Stimulated activated naive CD4-positive, alpha-beta T cell treated with Interleukin-2 at 50 U/mL for 16 hours (primary cell): ENCODE data around the gene RNF223.
A peak's percentile ranks its signal among the peaks of the same experiment; 100 is the strongest.
"Not testable (repeated sequence)": the region's sequence is repeated elsewhere in the genome, so short reads cannot be mapped to it uniquely, and the experiment has no call there.

Experiments
- DNase-seq: peaks from one replicate; lab custom pipeline; 2025; lab: John Stamatoyannopoulos, UW

Gene RNF223

DNA sequence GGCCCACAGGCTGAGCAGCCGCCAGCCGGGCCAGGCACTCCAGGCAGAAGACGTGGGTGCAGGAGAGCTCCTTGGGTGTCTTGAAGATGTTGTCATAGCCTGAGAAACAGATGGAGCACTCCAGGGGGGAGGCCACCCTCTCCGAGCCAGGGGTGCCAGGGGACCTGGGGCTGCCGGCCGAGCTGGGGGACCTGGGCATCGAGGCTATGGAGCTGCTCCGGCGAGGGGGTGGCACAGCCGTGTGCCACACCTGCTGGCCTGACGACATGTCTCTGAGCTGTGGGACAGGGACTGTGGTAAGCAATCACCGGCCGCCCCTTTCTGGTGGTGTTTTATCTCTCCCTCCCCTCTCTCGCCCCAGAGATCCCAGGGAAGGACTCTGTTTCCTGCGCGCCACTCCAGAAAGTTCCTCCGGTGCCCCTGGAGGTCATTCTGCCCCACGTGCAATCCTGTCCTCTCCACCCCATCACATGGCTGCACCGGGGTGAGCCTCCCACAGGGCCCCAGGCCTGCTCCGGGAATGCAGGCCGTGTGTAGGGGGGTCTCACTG lies 1.7 kb downstream of the RNF223 start:
- DNase-seq, result no peak

DNA sequence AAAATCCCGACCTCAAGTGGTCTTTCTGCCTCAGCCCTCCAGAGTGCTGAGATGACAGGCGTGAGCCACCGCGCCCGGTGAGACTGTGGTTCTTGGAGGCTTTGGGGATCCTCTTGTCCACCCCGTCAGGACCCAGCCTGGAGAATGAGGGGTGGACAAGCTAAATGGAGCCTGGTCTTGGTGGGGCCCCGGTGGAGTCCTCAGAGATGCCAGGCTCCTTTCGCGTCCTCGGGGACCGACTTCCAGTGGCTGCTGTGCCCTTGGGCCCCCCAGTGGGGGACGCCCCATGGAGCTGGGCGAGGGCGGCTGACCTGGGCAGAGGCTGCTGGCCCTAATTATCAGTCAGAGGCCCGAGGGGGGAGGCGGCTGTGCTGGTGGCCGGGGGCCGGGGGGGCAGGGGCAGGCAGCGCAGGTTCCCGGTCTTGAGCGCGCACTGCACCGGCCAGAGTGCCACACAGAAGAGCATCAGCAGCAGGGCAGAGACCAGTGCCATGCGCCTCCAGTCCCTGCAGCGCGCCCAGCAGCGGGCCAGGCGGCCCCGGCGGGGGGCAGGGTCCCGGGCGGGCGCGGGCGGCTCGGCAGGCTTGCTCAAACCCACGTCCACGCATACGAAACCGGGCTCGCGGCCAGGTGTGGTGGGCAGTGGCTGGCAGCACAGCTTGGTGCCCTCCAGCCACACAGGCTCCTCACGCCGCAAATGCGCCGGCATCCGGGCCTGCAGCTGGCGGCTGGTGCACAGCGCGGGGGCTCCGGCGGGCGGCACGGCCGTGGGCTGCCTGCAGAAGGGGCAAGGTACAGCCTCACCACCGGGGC lies 2.4 kb downstream of the RNF223 start:
- no peak for DNase-seq

DNA sequence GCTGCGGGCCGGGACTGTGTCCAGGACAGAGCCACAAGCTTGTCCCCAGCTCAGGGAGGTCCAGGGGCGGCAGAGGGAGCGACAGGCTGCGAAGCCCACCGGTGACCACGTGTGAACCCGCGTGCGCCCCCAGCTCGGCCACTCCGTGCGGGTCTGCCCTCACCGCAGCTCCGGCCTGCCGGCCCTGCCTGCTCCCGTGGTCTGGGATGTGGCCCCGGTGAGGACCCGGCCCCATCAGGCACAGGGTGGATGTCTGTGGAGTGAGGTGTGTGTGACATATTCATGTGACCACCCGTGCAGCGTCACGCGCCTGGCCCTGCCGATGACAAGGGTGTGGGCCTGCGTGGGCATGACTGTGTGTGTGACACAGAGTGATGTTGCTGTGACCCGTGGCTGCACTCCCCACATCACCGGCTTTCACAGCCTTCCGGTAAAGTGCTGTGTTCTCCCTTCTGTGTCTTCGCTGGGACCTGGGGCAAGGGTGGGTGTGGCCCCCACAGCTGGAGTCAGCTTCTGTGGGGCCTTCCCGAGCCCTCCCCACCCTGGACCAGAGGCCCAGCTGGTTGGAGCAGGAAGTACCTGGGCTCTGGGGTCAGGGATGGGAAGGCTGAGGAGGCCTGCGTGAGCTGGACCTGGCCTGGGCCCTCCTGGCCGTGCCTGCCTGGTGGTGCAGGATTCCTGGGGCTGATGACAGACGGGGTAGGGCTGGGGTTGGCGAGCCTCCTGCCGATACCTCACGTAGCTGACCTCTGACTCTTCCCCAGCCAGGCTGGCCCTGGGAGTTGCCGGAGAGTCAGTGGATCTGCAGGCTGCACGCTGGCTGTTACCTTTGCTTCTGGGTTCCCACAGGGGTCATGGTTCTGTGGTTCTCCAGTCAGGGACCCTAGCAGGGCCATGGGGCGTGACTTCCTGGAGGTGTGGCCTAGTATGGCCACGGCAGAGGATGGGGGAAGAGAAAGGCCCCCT lies 4.1 kb downstream of the RNF223 start:
- no peak for DNase-seq

DNA sequence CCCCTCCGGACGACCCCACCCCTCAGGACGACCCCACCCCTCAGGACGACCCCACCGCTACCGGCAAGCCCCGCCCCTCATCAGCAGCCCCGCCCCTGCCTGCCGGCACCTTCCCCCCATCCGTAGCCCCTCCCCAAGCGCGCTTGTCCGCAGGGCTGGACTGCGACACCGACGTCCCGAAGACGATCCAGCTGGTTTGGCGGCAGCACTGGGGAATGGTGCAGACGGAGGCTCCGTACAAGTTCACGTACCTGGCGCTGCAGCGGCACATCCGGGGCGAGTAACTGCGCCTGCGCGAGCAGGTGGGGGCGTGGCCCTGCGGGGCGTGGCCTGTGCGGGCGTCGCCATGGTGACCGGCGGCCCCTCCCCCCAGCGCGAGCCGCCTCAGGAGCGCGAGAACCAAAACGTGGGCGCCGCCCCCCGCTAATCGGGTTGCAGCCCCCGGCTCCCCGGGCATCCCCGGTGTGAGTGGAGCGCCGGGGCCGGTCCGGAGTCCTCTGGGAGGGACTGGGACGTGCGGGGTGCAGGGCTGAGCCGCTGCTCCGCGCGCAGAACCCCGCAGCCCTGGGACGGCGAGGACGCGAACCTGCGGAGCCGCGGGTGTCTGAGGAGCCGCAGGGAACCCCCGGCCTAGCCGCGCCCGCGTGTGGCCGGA lies 4.9 kb downstream of the RNF223 start:
- DNase-seq, result peak; percentile 78

DNA sequence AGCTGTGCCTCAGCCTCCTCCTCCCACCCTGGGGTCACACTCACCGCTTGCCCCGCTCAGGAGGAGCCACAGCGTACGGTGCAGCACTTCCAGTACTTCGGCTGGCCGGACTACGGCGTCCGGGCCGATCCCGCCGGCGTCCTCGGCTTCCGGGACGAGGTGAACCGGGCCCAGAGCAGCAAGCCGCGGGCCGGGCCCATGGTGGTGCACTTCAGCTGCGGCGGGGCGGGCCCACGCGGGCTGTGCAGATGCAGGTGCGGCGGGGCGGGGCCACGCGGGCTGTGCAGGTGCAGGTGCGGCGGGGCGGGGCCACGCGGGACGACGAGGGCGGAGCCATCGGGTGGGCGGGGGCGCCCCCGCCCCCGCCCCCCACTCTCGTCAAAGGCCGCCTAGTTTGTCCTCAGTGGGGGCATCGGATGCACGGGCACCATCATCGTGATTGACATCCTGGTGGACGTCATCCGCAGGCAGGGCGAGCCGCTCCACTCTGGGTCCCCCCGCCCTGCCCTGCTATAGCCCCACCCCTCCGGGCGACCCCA lies 5.5 kb downstream of the RNF223 start:
- peak; percentile 32 for DNase-seq

DNA sequence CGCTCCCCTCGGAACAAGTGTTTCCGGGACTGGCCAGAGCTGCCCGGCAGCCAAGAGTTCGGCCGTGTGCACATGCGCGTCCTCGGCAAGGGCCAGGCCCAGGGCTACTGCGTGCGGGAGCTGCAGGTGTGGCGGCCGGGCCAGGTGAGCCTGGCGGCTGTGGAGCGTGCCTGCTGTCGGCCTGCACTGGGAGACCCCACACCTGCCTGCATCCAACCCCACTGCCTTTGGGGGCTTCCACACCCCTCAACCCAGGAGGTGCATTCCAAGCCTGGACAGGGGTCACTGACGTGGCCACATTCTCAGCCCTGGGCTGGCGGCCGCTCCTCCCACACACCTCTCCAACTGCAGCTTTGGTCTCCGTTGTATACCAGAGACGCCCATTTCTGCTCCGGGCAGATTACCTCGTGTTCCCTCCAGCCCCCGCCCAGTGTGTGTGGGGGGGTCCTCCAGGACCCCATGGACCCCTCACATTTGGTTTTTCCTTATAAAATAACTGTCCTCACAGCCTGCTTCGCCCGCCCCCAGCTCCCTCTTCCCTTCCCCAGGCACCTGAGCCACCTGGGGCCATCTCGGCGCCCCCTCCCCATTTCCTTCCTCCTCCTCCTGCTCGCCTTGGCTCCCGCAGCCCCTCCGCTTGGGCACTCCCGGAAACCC lies 6.1 kb downstream of the RNF223 start:
- no peak for DNase-seq

DNA sequence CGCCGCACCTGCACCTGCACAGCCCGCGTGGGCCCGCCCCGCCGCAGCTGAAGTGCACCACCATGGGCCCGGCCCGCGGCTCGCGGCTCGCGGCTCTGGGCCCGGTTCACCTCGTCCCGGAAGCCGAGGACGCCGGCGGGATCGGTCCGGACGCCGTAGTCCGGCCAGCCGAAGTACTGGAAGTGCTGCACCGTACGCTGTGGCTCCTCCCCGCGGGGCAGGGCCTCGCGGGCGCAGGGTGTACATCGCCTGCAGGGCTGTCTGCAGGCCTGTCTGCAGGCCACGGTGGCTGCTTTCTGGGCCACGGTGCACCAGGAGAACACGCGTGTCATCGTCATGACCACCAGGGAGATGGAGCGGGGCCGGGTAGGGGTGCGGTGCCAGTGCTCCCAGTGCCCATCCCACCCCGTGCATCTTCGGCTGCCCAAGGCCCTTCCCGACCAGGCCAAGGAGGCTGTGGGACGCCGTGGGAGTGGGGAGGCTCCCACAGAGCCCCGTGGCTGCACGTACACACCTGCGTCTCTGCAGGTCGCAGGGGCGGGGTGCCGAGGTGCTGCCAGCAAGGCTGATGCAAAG lies 6.7 kb downstream of the RNF223 start:
- no peak for DNase-seq

DNA sequence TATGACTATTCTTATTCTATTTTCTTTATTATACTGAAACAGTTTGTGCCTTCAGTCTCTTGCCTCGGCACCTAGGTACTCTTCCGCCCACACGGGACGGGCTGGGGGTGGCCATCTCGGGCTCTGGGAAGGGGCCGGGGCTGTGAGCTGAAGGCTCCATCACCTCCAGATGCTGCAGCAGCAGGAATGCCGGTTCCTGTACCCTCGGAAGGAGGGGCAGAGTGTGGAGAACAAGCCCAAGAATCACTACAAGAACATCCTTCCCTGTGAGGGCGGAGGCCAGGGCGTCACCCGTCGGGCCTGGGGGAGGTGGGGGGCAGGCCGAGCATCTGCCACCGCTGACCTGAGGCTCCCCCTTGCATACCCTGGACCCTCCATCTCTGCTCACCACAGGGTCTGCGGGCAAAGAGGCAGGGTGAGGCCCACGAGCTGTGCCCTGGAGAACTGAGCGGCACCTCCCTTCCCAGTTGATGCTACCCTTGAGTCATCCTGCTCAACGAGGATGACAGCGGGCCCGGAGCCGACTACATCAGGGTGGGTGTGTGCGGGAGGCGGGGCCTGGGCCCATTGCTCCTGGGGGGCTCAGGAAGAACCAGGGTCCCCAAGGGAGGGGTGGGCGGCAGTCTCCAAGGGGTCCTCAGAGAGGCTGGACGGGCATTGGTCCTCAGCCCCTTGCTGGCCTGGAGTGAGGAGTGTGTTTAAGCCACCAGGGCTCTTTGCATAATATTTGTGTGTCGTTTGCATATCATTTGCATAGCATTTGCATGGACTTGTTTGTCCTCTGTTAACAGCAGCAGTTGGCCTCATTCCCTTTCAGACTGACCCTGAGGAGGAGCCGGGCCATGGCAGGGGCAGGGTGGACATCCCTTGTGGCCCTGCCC lies 7.5 kb downstream of the RNF223 start:
- DNase-seq, result no peak

DNA sequence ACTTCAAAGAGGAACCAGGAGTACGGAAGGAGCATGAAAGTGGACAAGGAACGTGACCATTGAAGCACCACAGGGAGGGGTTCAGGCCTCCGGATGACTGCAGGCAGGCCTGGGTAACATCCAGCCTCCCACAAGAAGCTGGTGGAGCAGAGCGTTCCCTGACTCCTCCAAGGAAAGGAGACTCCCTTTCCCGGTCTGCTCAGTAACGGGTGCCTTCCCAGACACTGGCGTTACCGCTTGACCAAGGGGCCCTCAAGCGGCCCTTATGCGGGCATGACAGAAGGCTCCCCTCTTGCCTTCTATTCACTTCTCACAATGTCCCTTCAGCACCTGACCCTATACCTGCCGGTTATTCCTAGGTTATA lies 8.2 kb downstream of the RNF223 start:
- not testable (repeated sequence) for DNase-seq

DNA sequence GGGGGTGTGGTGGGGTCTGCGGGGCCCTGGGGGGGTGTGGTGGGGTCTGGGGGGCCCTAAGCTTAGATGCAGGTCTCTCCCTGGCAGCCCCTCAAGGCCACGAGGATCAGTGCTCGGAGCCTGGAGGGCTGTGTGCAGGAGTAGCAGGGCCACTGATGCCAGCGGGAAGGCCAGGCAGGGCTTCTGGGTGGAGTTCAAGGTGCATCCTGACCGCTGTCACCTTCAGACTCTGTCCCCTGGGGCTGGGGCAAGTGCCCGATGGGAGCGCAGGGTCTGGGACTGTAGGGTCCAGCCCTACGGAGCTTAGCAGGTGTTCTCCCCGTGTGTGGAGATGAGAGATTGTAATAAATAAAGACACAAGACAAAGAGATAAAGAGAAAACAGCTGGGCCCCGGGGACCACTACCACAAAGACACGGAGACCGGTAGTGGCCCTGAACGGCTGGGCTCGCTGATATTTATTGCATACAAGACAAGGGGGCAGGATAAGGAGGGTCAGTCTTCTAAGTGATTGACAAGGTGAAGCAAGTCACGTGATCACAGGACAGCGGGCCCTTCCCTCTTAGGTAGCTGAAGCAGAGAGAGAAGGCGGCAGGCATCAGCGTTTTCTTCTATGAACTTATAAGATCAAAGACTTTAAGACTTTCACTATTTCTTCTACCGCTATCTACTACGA lies 8.7 kb downstream of the RNF223 start:
- DNase-seq, result no peak

DNA sequence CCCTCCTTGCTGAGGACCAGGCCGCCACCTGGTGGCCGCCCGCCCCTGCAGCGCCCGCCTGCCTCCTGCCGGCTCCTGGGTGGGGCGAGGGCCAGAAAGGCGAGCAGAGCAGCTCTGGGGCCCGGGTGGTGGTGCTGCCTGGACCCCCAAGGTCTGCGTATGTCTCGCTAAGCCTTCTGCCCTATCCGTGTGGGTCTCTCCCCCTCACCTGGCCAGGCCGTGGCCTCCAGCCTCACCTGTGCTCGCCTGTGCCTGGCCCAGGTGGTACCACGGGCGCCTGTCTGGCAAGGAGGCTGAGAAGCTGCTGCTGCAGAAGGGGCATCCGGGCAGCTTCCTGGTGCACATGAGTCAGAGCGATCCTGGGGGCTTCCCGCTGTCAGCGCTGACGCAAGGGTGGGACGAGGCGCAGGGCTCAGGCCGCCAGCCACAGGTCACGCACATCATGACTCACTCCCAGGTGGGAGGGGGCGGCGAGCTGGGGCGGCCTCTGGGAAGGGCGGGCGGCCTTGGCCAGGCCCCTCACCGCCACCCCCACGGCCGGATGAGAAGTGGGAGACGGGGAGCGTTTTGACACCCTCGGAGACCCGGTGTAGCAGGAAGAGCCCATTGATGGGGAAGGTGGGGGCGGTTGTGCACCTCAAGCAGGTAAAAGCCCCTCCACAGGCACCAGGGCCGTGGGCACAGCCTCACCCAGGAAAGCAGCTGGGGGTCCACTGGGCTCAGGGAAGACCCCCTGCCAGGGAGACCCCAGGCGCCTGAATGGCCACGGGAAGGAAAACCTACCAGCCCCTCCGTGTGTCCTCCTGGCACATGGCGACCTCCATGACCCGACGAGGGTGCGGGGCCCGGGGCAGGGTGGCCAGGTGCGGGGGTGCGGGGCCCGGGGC lies 9.9 kb downstream of the RNF223 start:
- peak; percentile 91 for DNase-seq

DNA sequence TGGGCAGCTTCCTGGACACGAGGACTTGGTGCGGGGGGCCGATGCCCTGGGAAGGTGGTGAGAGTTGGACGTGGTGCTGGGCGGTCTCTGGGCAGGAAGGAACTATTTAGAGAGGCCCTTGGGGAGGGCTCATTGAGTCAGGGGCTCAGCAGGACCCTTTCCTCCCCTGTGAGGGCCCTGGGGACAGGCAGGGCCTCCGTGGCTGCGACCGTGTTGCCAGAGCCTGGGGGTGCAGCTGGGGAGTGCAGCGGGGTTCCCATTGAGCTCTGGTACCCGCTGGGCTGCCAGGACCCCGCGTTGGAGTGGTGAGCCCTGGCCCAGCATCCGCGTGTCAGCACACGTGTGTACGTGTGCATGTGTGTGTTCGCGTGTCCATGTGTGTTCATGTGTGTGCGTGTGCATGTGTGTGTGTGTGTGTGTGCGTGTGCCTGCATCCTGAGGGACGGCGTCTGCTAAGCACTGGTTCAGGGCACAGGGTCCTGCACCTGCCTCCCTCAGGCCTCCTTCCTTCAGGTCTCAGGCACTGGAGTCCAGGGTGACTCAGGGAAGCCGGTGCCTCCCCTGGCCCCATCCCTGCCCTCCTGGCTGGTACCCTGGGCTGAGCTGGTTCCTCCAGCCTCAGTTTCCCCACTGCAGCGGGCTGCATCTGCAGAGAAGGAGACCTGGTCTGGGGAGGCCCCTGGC lies 10.7 kb downstream of the RNF223 start:
- DNase-seq, result no peak

DNA sequence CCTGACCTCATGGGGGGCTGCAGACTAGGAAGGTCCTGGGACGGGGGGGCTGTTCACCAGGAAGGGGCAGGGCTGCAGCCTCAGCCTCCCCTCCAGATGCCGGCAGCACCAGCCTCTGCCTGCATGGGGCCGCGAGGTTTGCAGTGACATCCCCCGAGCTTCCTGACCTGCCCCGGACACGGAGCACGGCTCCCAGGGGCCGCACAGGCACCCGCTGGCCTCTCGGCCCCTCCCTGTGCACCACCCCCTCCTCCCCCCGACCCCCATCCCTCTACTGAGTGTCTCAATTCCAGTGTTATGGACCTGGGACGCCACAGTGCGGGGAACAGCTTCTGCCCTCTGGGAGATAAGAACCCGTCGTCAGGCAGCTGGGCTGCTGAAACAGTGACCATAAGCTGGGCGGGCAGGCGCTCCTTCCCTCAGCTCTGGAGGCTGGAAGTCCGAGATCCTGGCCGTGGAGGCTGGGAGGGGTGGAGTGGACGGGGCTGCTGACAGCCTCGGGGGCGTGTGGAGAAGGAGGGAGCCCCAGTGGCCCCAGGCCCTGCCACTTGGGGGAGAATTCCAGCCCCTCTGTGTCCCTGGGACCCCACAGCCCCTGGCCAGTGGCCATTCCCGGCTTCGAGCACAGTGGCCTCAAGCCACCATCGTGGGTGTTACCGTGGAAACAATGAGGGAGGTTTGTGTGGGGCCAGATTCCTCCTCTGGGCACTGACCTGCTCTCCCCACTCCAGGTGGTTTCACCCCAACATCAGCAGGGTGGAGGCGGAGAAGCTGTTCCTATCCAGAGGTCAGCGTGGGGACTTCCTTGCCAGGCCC lies 11.6 kb downstream of the RNF223 start:
- DNase-seq, result no peak

DNA sequence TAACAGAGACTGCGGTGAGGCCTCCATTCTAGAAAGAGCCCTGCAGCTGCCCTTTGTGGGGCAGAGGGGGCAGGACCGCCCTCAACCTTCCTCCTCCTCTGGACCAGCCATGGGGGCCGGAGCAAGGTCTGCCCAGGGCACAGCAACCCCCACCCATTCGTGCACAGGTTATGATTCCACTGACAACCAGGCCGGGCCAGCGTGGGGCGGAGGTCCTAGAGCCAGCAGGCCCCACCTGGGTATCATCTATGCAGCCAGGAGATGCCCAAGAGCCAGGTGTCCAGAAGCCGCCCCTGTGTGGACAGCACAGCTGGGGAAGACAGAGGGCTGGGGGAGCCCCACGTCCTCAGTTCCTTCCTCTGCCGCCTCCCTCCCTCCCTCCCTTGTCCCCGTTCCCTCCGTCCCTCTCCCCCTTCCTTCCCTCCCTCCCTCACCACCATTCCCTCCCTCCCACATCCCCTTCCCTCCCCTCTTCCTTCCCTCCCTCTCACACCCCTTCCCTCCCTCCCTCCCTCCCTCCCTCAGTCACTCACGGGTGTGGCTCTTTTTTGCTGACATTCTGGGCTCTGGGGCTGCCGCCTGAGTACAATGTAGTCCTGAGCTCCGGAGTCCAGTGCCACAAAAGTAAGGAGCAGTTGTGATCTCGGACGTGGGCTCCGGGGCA lies 12.3 kb downstream of the RNF223 start:
- DNase-seq, result no peak

DNA sequence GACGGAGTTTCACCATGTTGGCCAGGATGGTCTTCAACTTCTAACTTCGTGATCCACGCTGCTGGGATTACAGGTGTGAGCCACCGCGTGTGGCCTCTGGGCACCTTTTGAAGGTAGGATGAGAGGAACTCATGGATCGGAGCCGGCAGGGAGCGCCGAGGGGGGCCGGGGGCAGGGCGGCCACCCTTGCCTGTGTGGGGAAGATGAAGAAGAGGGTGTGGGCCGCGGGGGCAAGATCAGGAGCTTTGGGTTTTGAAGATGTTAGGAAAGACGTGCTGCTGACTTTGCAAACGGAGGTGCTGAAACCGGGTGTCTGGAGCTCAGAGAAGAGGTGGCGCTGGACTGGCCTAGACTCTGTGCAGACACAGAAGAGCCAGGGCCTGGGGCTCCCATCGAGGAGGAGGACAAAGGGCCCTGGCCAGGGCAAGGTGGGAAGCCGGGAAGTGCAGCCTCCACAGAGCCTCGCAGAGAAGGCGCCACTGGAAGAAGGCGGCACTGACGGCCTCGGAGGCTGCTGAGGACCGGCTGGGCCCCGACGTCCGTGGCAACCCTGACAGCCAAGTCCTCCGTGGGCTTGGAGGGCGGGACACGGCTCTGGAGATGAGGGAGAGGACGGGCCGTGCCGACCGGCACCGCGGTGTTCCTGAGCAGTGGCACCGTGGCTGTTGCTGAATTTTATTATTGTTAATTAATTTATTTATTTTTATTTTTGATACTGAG lies 13.7 kb downstream of the RNF223 start:
- DNase-seq, result no peak
